ENCODE data around the gene IQSEC2. TPM values are rescaled to one million over a fixed set of nuclear protein-coding genes. Genes with fewer than 3 reads are reported as not detected.

IQSEC2 gene
- total RNA-seq, 4 donors from 2014 or later, result 16.3 to 24.2 (median 17.5) TPM

DNA sequence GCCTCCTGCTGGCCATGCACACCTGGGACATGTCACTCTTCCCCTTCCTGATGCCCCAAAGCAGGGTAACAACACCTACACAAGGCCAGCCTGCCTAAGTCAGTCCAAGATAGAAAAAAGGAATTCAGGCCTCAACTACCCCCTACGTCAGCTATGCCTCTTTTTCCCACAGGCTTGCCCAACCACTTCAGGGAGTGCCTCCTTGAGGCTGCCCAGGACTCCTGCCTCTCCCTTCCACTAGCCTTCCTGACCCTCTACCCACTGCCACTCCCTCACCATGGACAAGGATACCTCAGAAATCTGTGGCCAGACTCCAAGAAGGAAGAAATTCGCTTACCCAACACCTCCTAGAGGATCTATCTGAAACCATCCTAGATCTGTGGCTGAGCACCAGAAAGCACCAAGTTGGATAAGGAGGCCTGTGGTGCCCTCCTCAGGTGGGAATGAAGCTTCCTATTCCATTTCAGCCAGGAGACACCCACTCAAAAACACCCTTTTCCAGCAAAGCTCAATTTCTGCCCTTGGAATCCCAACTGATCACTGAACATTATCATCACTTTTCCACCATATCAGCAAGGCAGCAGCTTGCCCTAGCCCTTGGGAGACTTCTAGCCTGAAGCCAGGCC is 58.2 kb downstream of the IQSEC2 start:
- intact Hi-C loops (cut with DNase I; ENCODE audit: low total_unique reads), result no loop called here
- no peak for DNase-seq (ENCODE audit: low spot score in 2 of 2)
- 44 to 51% methylated on average over 2 of the region's 2 CpGs for WGBS, 2 donors
- H3K4me3 ChIP-seq (ENCODE audit: low read depth, poor library complexity, severe bottlenecking), result no peak overlapping the region
- TF ChIP-seq POLR2A (IDR thresholded peaks at IDR 0.05) (no peak), CTCF (IDR thresholded peaks at IDR 0.05) (no peak)

Other genes starting within 250 kb of the IQSEC2 start
- under 1 TPM; 0.23 to 0.88 (median 0.49) TPM for gene GPR173, start 232.8 kb downstream of the IQSEC2 start, total RNA-seq
- gene TSPYL2, start 199.2 kb downstream of the IQSEC2 start, total RNA-seq, result 10 to 100 TPM; 23.4 to 52.1 (median 36.5) TPM
- gene KANTR, start 187.4 kb downstream of the IQSEC2 start, total RNA-seq, result 10 to 100 TPM; 12.5 to 28.1 (median 21.8) TPM
- gene KDM5C, start 56.4 kb downstream of the IQSEC2 start, total RNA-seq, result 100 to 1,000 TPM in 3 of 4 donors, 10 to 100 TPM in 1; 81.8 to 210 (median 145) TPM
- gene SMC1A, start 141.1 kb upstream of the IQSEC2 start, total RNA-seq, result 10 to 100 TPM; 23.0 to 48.9 (median 30.4) TPM
- gene RIBC1, start 141.3 kb upstream of the IQSEC2 start, total RNA-seq, result 1 to 10 TPM in 1 of 4 donors, under 1 TPM in 3; 0.65 to 1.1 (median 0.94) TPM
- 100 to 1,000 TPM in 1 of 4 donors, 10 to 100 TPM in 3; 61.2 to 109 (median 83.3) TPM for gene HSD17B10, start 152.8 kb upstream of the IQSEC2 start, total RNA-seq